HG03354 (cell line): ENCODE measurements around the gene CDC42EP5.

Source experiments
- ATAC-seq: cut with Tn5 transposase; IDR thresholded peaks from one replicate; pipeline ENCODE4 v1.9.1; 2021; ENCODE audit warnings: mild to moderate bottlenecking; ENCODE audit not compliant: unreplicated experiment, poor library complexity, severe bottlenecking

Gene CDC42EP5

GRCh38 chr19:54463531-54464043, 9.5 kb downstream of the CDC42EP5 start, which contains the start of gene LENG9:
Gene LENG9 (minus strand): TSS chr19:54463778. CDS start chr19:54463526, 252 bp downstream.
- peak; percentile 65 for ATAC-seq

GRCh38 chr19:54462655-54463530, 10.2 kb downstream of the CDC42EP5 start:
- ATAC-seq = peak; percentile 21

GRCh38 chr19:54462047-54462654, 10.9 kb downstream of the CDC42EP5 start:
- ATAC-seq = no peak

- ATAC-seq = no peak
These were observed 11.5 kb downstream of the CDC42EP5 start for GRCh38 chr19:54461613-54462012.

GRCh38 chr19:54461210-54461609, 11.9 kb downstream of the CDC42EP5 start:
- ATAC-seq = no peak

- ATAC-seq = no peak
These were observed 12.7 kb downstream of the CDC42EP5 start for GRCh38 chr19:54460230-54461005.

- ATAC-seq = no peak
These were observed 13.5 kb downstream of the CDC42EP5 start for GRCh38 chr19:54459282-54460229.

GRCh38 chr19:54458648-54459281, 14.3 kb downstream of the CDC42EP5 start:
- no peak for ATAC-seq

GRCh38 chr19:54457773-54458647, 15.1 kb downstream of the CDC42EP5 start:
- ATAC-seq = no peak

- ATAC-seq = no peak
These were observed 16.4 kb downstream of the CDC42EP5 start for GRCh38 chr19:54456423-54457373.

- ATAC-seq = no peak
These were observed 17.2 kb downstream of the CDC42EP5 start for GRCh38 chr19:54455786-54456422.

- ATAC-seq = no peak
These were observed 18.1 kb downstream of the CDC42EP5 start for GRCh38 chr19:54454781-54455675.

GRCh38 chr19:54453921-54454780, 18.9 kb downstream of the CDC42EP5 start:
- ATAC-seq = no peak

GRCh38 chr19:54452626-54453025, 20.5 kb downstream of the CDC42EP5 start:
- ATAC-seq = no peak
